HL-60 (cell line): Measurements from ENCODE around the gene RER1.

Source experiments
- GABPA ChIP-seq: IDR thresholded peaks from 2 replicates; pipeline ENCODE4 v1.6.1; 2012; ENCODE audit warnings: low read depth
- SPI1 ChIP-seq: IDR thresholded peaks from 2 replicates; pipeline ENCODE4 v1.6.1; 2012; ENCODE audit warnings: low read depth, mild to moderate bottlenecking, borderline replicate concordance

DNA sequence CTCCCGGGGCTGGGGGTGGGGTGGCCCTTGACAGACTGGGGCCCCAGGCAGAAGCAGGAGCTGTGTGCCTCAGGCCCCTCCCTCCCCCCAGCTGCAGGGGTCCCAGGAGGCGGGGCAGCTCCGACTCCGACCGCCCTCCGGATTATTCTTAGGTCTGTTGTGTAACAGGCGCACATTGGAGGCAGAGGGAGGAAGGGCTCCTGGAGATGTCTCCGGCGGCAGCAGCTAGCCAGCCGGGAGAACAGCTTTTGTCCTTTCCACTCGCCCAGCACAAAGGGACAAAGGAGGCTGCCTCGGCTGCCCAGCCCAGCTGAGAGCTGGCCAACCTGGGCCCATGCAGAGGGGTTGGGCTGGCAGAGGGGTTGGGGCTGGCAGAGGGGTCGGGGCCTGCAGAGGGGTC lies 54.8 kb downstream of the RER1 start:
- TF ChIP-seq SPI1 (no peak), GABPA (no peak)
